GM21528 (cell line): ENCODE data around the gene SYNJ2.

Experiments
- ATAC-seq: cut with Tn5 transposase; IDR thresholded peaks from one replicate; pipeline ENCODE4 v1.9.1; 2021; ENCODE audit warnings: mild to moderate bottlenecking, moderate library complexity; ENCODE audit not compliant: unreplicated experiment, low FRiP score

Gene SYNJ2

DNA sequence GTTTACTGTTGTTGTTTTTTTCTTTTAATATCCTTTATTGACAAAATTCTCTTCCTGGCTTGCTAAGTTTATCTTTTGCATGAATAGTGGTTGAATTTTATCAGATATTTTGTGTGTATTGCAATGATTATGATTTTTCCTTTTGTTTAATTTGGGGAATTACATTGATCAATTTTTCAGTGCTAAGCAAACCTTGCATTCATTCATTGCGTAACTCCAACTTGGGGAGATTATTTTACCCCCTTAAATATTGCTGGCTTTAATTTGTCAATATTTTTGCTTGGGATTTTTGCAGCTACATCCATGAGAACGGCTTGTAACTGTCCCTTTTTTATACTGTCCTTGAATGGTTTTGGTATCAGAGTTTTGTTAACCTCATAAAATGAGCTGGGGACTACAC, 123.0 kb downstream of the SYNJ2 start:
- no peak for ATAC-seq

DNA sequence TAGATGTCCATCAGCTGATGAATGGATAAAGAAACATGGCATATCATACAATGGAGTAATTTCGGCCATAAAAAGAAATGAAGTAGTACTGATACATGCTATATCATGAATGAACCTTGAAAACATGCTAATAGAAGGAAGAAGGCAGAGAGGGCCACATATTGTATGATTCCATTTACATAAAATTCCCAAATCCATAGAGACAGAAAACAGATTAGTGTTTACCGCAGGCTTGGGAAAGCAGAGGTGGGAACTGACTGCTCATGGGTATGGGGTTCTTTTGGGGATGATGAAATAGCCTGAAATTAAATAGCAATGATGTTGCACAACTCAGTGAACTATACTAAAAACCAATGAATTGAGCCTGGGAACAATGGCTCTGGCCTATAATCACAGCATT, 128.1 kb downstream of the SYNJ2 start:
- ATAC-seq: no peak

DNA sequence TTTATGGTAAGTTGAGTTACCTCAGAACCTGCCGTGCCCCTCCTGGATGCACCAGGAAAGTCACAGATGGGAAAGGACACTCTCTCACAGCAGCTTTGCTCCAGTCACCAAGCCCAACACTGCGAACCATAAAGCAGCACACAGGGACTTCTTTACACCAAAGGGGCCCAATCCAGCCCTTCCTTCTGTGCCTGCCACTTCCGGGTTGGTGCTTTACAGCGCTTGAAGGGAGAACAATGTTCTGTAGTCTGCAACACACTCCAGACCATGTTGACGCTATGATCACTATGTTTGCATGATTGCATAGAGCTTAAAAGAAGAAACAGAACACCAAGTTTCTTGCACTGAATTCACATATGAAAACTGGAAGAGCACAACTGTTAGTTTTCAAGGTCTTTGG, 129.3 kb downstream of the SYNJ2 start:
- ATAC-seq: no peak

DNA sequence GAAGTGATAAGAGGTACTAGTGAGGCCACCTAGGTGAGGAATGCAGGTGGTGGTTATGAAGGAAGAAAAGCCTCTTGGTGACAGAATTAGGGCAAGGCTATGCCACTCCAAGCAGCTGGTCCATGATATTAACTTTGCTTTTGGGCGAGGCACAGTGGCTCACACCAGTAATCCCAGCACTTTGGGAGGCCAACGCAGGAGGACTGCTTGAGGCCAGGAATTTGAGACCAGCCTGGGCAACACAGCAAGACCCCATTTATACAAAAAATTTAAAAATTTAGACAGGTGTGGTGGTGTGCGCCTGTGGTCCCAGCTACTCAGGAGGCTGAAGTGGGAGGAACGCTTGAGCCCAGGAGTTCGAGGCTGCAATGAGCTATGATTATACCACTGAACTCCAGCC, 130.3 kb downstream of the SYNJ2 start:
- no peak for ATAC-seq

DNA sequence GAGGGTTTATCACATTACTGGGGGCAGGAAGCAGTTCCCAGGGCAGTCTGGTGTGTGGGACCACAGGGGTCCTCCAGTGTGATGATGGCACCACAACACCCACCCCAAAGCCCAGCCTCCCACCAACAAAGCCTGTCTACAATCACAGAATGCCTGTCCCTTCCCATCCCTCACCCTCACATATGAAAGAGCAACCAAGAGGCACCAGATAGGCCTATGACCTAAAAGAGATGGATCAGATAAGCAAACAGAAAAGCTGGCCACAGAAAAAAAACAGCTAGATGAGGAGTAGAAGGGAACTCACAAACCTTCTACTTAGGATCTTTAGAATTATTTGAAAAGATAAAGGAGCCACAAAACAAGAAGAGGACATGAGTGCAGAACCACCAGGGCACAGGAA, 132.1 kb downstream of the SYNJ2 start:
- ATAC-seq: no peak

DNA sequence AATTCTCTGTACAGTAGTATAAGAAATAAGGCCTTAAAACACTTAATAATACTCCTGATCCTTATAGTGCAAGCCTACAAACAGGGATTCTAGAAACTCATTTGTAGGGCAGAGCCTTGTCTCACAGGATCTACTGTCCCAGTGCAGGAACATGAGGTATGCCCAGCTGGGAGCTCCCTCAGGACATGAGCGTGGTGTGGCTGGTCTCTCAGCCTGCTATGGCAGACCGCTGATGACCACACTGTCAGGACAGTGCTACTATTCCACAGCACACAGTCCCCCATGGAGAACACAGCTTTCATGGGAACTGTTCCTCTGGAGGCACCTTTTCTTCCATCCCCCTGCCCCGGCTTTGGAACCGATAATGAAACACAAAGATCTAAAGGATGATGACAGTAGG, 133.4 kb downstream of the SYNJ2 start:
- no peak for ATAC-seq

DNA sequence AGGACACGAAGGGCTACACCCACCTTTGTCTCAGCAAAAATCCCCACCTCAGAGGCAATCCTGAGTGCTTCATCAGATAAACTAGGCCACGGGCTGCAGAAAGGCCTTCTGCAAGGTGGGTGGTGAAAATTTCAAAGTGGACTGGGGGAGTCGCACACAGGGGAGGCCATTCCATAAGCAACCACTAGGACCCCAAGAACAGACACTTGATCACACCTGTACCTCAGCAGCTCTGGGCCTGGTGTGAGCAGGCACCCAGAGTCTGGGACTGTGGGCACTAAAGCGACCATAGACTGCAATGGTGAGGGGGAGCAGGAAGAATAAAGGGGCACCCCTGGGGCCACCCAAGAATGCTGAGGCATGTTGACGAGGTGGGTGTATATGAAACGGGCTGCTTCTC, 133.8 kb downstream of the SYNJ2 start:
- no peak for ATAC-seq

DNA sequence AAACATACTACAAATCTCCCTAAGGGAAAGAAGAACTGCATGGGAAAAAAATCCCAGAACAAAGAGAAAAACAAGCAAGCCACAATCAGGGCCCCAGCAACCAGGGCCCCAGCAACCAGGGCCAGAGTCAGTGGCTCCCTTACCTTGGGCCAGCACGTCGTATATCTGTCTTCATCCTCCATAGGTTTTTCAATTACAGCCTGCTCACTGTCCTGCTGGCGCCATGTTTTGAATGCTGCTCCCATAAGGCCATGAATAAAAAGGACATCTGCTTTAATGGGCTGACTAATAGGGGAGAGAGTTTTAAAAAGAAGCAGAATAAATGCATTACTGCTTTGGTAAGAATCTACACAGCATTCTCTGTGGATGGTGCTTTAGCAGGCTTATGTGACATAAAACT, 137.2 kb downstream of the SYNJ2 start:
- no peak for ATAC-seq

DNA sequence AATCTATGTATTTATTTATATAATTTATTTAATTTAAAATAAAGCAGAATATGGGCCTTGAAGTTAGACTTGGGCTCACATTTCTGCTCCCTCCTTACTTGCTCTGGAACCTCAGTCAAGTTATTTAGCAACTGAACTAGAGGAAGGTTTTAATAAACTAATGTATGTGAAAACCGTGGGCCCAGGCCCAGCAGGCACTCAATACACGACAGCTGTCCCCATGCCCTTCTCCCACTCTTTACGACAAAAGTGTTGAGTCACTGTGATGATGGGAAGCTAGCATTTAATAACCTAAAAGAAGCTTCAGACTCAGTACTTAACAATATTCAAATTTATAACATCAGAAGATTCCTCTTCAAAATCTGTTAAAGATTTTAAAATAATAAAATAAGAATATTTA, 139.7 kb downstream of the SYNJ2 start:
- ATAC-seq: no peak

DNA sequence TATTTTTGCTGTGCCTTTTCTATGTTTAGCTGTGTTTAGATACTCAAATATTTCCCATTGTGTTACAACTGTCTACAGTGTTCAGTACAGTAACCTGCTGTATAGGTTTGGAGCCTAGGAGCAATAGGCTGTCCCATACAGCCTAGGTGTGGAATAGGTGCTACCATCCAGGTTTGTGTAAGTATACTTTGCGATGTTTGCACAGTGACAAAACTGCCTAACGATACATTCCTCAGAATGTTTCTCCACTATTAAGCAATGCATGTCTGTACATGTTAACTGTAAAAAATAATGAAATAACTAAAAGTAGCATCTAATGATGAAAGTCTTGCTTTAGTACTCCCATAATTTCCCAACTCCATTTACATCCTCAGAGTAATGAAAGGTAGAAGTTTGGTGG, 140.4 kb downstream of the SYNJ2 start:
- no peak for ATAC-seq

DNA sequence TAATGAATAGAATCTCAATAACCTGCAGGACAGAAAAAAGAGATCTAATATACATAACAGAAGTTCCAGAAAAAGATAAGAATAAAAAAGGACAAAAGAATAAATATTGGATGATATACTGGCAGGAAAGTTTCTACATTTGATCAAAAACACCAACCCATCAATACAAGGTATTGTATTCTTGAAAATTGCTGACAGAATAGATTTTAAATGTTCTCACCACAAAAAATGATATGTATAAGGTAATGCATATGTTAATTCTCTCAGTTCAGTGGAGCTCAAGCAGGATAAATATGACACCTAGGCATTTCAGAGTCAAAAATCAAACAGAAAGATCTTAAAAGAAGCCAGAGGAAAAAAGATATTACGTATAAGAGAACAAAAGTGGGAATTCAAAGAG, 142.6 kb downstream of the SYNJ2 start:
- no peak for ATAC-seq

DNA sequence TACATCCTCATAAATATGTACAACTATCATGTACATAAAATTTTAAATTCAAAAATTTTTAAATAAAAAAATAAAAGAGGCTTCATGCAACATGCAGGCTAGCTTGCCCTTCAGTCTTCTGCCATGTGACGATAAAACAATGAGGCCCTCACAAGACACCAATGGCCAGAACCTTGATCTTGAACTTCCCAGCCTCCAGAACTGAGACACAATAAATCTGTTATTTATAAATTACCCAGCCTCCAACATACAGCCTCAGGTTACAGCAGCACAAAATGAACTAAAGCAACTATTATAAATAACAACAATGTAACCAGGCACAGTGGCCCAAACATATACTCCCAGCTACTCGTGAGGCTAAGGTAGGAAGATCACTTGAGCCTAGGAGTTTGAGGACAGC, 143.6 kb downstream of the SYNJ2 start:
- ATAC-seq: no peak

DNA sequence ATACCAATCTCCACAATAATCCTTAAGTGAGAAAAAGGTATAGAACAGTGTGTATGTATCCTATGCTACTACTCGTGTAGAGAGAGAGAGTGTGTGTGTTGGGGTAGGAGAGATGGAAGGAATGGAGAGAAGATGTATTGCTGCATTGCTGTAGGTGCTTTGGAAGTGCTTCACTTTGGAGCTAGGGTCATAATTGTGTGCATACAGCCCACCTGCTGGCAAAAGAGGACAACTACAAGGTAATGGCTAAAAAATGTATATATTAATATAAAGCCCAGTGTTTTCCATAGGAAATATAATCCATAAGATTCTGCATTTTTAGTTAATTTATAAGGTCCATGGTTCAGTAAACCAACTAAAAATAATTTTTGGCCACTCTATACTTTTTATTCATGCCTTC, 150.3 kb downstream of the SYNJ2 start:
- ATAC-seq: no peak

DNA sequence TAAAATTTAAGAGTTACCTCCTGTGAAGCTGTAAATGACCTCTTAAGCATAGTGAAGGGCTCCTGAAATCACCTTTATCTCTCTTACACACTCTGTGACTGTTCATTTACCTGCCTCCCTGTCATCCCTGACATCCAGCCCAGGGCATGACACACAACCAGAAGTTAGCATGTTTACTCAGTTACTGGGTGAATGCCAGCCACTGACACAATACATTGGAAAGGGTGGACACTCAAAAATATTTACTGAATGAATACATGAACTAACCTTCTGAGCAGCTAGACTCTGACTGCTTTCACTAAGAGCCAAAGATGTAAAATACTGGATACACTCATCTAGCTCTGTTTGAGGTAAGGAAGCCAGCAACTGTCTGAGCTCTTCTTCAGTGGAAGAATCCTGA, 161.1 kb downstream of the SYNJ2 start:
- ATAC-seq: no peak

DNA sequence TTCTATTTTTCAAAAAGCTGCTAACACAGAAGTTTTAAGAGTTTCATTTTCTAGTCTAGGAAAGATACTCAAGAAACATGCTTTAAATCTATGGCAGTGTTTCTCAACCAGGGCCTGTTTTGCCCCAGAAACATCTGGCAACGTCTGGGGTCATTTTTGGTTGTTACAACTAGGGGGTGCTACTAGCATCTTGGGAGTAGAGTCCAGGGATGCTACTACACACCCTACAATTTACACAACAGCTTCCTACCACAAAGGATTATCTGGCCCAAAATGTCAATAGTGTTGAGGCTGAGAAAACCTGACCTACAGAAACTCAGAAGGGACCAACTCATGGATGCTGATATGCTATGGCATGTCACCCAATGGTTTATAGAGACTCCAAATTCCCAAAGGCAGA, 162.0 kb downstream of the SYNJ2 start:
- ATAC-seq: no peak
